ENCODE results near the gene GABRG3. TPM values are rescaled to one million over a fixed set of nuclear protein-coding genes. Genes with fewer than 3 reads are reported as not detected.

GABRG3 gene
- total RNA-seq, 4 donors from 2014 or later: 0.97 to 3.9 (median 3.6) TPM; not detected in 1

DNA sequence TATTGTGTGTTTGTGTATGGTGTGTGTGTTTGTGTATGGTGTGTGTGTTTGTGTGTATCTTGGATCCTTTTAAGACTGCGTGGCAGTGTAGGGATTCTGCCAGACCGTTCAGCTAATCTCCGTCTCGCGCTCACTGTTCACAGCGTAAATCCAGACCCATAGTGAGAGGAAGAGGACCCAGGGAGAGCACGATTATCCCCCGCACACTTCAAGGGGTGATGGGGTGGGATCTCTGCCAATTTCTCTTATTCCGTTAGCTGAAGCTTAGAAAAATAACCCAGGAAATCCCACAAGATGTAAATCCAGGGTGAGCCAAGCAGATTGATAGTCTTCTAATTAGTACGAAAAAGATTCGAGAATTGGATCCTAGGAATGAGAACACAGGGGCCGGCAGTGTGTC, 381.2 kb downstream of the GABRG3 start:
- 81% methylated on average over 12 of the region's 12 CpGs for WGBS

DNA sequence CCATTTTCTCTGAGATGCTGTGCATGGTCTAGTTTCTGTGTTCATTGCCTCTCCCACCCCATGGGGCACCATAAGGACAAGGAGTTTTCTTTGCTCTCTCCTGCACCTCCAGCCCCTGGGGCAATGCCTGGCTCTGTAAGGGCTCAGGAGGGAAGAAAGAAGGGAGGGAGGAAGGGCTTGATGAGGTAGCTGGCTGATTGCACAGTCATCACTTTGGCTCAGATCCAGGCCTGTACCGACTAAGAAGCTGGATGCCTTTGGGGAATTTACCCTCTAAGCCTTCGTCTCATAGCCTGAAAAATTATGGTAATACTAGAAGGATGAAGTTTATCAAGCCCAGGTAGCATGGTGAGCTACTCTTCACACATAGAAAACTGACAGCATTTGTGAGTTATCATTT, 382.9 kb downstream of the GABRG3 start:
- peaks cover 7% of the 10 kb centered on the region for H3K27me3 ChIP-seq
- H3K36me3 ChIP-seq: no peaks in the 10 kb centered on the region
- H3K4me3 ChIP-seq: no peak overlapping the region
- peaks cover 2% of the 10 kb centered on the region for H3K4me1 ChIP-seq
- 21% methylated on average over 2 of the region's 2 CpGs for WGBS
- no peak overlapping the region for H3K27ac ChIP-seq
- DNase-seq (ENCODE audit: low spot score in 2 of 2): no peak
- no peaks in the 10 kb centered on the region for H3K9me3 ChIP-seq
- TF ChIP-seq POLR2AphosphoS5 (IDR thresholded peaks at IDR 0.05) (no peak), EP300 (IDR thresholded peaks at IDR 0.05) (no peak), POLR2A (IDR thresholded peaks at IDR 0.05) (no peak)
- TF ChIP-seq, protein P1, sequence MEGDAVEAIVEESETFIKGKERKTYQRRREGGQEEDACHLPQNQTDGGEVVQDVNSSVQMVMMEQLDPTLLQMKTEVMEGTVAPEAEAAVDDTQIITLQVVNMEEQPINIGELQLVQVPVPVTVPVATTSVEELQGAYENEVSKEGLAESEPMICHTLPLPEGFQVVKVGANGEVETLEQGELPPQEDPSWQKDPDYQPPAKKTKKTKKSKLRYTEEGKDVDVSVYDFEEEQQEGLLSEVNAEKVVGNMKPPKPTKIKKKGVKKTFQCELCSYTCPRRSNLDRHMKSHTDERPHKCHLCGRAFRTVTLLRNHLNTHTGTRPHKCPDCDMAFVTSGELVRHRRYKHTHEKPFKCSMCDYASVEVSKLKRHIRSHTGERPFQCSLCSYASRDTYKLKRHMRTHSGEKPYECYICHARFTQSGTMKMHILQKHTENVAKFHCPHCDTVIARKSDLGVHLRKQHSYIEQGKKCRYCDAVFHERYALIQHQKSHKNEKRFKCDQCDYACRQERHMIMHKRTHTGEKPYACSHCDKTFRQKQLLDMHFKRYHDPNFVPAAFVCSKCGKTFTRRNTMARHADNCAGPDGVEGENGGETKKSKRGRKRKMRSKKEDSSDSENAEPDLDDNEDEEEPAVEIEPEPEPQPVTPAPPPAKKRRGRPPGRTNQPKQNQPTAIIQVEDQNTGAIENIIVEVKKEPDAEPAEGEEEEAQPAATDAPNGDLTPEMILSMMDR (IDR thresholded peaks at IDR 0.05): no peak

More for the DNA sequence above, 381.2 kb downstream of the GABRG3 start:
- no peaks in the 10 kb centered on the region for H3K9me3 ChIP-seq
- no peak overlapping the region for H3K27ac ChIP-seq
- no peaks in the 10 kb centered on the region for H3K36me3 ChIP-seq
- no peak overlapping the region for H3K4me3 ChIP-seq
- TF ChIP-seq POLR2A (IDR thresholded peaks at IDR 0.05): no peak
- TF ChIP-seq, protein P1 (IDR thresholded peaks at IDR 0.05): no peak
- no peak for TF ChIP-seq EP300 (IDR thresholded peaks at IDR 0.05)
- no peak for TF ChIP-seq POLR2AphosphoS5 (IDR thresholded peaks at IDR 0.05)
- DNase-seq (ENCODE audit: low spot score in 2 of 2): no peak
- no peaks in the 10 kb centered on the region for H3K27me3 ChIP-seq
- H3K4me1 ChIP-seq: no peaks in the 10 kb centered on the region

DNA sequence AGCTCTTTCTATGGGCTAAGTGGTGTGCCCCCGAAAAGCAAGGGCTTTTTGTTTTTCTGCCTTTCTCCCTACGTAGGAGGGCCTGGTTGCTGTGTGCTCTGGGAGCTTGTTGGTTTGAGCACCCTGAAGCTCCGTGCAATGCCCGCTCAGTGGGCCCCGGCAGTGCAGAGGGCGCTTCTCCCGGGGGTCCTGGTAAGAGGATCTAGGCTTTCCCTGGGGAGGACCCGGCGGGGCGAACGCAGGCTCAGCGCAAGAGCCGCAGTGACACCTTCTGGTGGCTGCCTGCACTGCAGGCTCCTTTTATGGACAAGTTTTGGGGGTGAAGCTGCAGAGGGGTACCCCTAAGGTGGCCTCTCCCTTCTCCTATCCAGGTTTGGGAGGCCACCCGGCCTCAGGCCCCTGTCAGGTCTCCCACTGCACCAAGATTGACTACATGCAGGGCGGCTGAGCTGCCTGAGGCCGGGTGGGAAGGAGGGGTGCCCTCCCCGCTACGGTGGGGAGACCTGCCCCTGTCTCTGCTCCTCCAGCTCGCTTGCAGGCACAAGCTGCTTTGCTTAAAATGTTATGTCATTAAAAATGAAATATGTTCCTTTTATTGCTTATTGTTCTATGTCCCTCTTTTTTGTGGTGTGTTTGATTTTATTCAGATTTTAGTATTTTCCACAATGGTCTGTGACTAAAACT, 387.9 kb downstream of the GABRG3 start:
- Histone ChIP-seq H3K27me3 (peaks cover 9% of the 10 kb centered on the region), H3K4me1 (peaks cover 2% of the 10 kb centered on the region), H3K9me3 (no peaks in the 10 kb centered on the region), H3K36me3 (no peaks in the 10 kb centered on the region), H3K27ac (no peak overlapping the region), H3K4me3 (no peak overlapping the region)
- TF ChIP-seq, protein P1 (IDR thresholded peaks at IDR 0.05): peak in 1 of 2 donors; percentile 69
- TF ChIP-seq POLR2AphosphoS5 (IDR thresholded peaks at IDR 0.05): no peak
- no peak for DNase-seq (ENCODE audit: low spot score in 2 of 2)
- 38% methylated on average over 7 of the region's 19 CpGs for WGBS

DNA sequence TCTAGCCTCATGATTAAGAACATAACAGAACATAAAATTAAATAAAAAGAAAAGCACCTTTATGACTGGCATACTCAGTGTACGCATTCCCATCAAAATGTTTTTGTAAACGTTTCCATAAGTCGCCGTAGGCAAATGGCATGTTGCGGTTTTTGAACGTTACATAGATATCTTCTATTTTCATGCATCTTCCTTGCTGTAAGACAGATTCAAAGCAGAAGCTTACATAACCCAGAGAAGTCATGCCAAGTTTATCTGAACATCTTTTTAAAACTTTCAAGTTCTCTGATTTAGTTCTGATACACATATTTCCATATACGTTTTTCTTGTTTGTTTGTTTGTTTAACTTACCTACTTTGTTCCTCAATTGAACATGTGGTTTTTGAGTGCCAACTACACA, 388.6 kb downstream of the GABRG3 start:
- no peaks in the 10 kb centered on the region for H3K36me3 ChIP-seq
- no peak overlapping the region for H3K4me3 ChIP-seq
- TF ChIP-seq EP300 (IDR thresholded peaks at IDR 0.05) (no peak), POLR2AphosphoS5 (IDR thresholded peaks at IDR 0.05) (no peak), POLR2A (IDR thresholded peaks at IDR 0.05) (no peak)
- TF ChIP-seq, protein P1 (IDR thresholded peaks at IDR 0.05): no peak
- peaks cover 9% of the 10 kb centered on the region for H3K27me3 ChIP-seq
- H3K27ac ChIP-seq: no peak overlapping the region
- H3K9me3 ChIP-seq: no peaks in the 10 kb centered on the region
- peaks cover 2% of the 10 kb centered on the region for H3K4me1 ChIP-seq
- WGBS: 61% methylated on average over 7 of the region's 7 CpGs
- no peak for DNase-seq (ENCODE audit: low spot score in 2 of 2)

DNA sequence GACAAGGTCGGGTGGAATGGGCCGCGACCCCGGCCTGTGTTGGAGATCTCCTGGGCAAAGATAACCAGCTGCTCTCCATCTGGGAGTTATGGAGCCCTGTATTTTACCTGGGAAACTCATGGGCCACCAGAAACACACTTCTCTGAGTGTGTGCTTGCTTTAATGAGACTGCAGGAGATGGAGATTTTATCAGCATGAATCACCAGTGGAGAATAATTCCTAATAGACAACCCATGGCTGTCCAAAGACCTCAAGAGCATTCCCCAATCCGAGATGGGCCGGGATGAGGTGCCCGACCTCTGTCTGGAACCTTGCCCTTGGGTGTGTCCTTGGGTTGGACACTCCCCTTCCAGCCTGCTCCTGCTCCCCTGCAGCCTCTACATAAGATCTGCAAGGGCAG, 389.3 kb downstream of the GABRG3 start:
- DNase-seq (ENCODE audit: low spot score in 2 of 2): no peak
- H3K36me3 ChIP-seq: no peaks in the 10 kb centered on the region
- TF ChIP-seq POLR2AphosphoS5 (IDR thresholded peaks at IDR 0.05) (no peak), EP300 (IDR thresholded peaks at IDR 0.05) (no peak), POLR2A (IDR thresholded peaks at IDR 0.05) (no peak)
- TF ChIP-seq, protein P1 (IDR thresholded peaks at IDR 0.05): no peak
- H3K27me3 ChIP-seq: peaks cover 9% of the 10 kb centered on the region
- H3K4me3 ChIP-seq: no peak overlapping the region
- H3K27ac ChIP-seq: no peak overlapping the region
- H3K9me3 ChIP-seq: no peaks in the 10 kb centered on the region
- H3K4me1 ChIP-seq: peaks cover 2% of the 10 kb centered on the region
- 85% methylated on average over 4 of the region's 7 CpGs for WGBS
